IMR-90 (cell line): ENCODE data around the gene PDE6A. TPM values are rescaled to one million over a fixed set of nuclear protein-coding genes. Genes with fewer than 3 reads are reported as not detected.
A peak's percentile ranks its signal among the peaks of the same experiment; 100 is the strongest.

Experiments
- ATAC-seq: fragments of 200-7000 bp; cut with Tn5 transposase; 2 replicates; pipeline ENCODE4 v1.9.1; 2020; ENCODE audit warnings: low read depth, mild to moderate bottlenecking, moderate library complexity
- BruUV-seq: library from RNA; stranded (reverse); fragments of 400-500 nt; replicated peaks from 2 replicates; lab custom pipeline; 2021; lab: Mats Ljungman, UMichigan
- CTCF ChIA-PET: fragments of 300-600 bp; formaldehyde crosslinking; extraction: SDS; loops from one replicate; lab custom pipeline; 2021; ENCODE audit warnings: antibody characterized with exemption; lab: Yijun Ruan, JAX
- POLR2A ChIA-PET: fragments of 300-600 bp; sonication (Branson Sonifier 250); formaldehyde crosslinking; loops from one replicate; lab custom pipeline; 2022; ENCODE audit warnings: antibody characterized with exemption; ENCODE audit not compliant: unreplicated experiment; lab: Charles Lee
- DNase-seq: peaks from one replicate; pipeline ENCODE4 v3.0.0; 2013
- H2AFZ ChIP-seq: replicated peaks from 2 replicates; pipeline ENCODE3; 2013; ENCODE audit warnings: low read length, mild to moderate bottlenecking; ENCODE audit not compliant: poor library complexity
- H2AK5ac ChIP-seq: 2 replicates; pipeline ENCODE4 v1.6.1; 2013; ENCODE audit warnings: low read depth, low read length, inconsistent platforms
- H2AK9ac ChIP-seq: replicated peaks from 2 replicates; pipeline ENCODE3; 2013; ENCODE audit warnings: mild to moderate bottlenecking, low read depth, low read length, moderate library complexity; ENCODE audit not compliant: poor library complexity
- H2BK120ac ChIP-seq: 2 replicates; pipeline ENCODE4 v1.6.1; 2013; ENCODE audit warnings: low read depth, low read length, inconsistent platforms
- H2BK15ac ChIP-seq: 3 replicates; pipeline ENCODE4 v1.6.1; 2013; ENCODE audit warnings: low read depth, low read length, inconsistent platforms
- H2BK20ac ChIP-seq: 2 replicates; pipeline ENCODE4 v1.6.1; 2013; ENCODE audit warnings: low read depth, mild to moderate bottlenecking, inconsistent platforms, low read length, moderate library complexity
- H2BK5ac ChIP-seq: 2 replicates; pipeline ENCODE4 v1.6.1; 2013; ENCODE audit warnings: mild to moderate bottlenecking, low read depth, low read length, inconsistent platforms; ENCODE audit not compliant: poor library complexity, severe bottlenecking
- H3K14ac ChIP-seq: replicated peaks from 2 replicates; pipeline ENCODE4 v1.6.1; 2013; ENCODE audit warnings: low read depth, low read length, inconsistent platforms
- H3K18ac ChIP-seq: 2 replicates; pipeline ENCODE4 v1.6.1; 2013; ENCODE audit warnings: low read depth, low read length, control low read depth
- H3K23ac ChIP-seq: 2 replicates; pipeline ENCODE4 v1.6.1; 2013; ENCODE audit warnings: low read depth, low read length, inconsistent platforms
- H3K27ac ChIP-seq: 2 replicates; pipeline ENCODE4 v1.5.1; 2013; ENCODE audit warnings: mild to moderate bottlenecking, control low read depth, low read length; ENCODE audit not compliant: insufficient read depth
- H3K27me3 ChIP-seq: 2 replicates; pipeline ENCODE4 v1.6.1; 2013; ENCODE audit warnings: low read length; ENCODE audit not compliant: control insufficient read depth, insufficient read depth
- H3K36me3 ChIP-seq: 2 replicates; pipeline ENCODE4 v1.6.1; 2013; ENCODE audit warnings: low read length, mixed read lengths; ENCODE audit not compliant: control insufficient read depth, insufficient read depth
- H3K4ac ChIP-seq: 2 replicates; pipeline ENCODE4 v1.6.1; 2013; ENCODE audit warnings: low read depth, low read length, inconsistent platforms
- H3K4me1 ChIP-seq: 2 replicates; pipeline ENCODE4 v1.6.1; 2013; ENCODE audit warnings: low read length, mixed read lengths; ENCODE audit not compliant: control insufficient read depth, insufficient read depth
- H3K4me2 ChIP-seq: 2 replicates; pipeline ENCODE4 v1.6.1; 2013; ENCODE audit warnings: low read depth, mild to moderate bottlenecking, control low read depth, low read length, moderate library complexity
- H3K4me3 ChIP-seq: 2 replicates; pipeline ENCODE4 v1.5.1; 2013; ENCODE audit warnings: low read depth, mild to moderate bottlenecking, control low read depth, low read length, moderate library complexity; ENCODE audit not compliant: insufficient read depth
- H3K56ac ChIP-seq: 2 replicates; pipeline ENCODE4 v1.6.1; 2013; ENCODE audit warnings: low read length, inconsistent platforms; ENCODE audit not compliant: insufficient read depth; ENCODE audit errors: extremely low read depth
- H3K79me1 ChIP-seq, 2 experiments: 2 replicates each; pipeline ENCODE4 v1.6.1; 2013; ENCODE audit warnings: low read length in 2 of 2, inconsistent platforms in 1 of 2, low read depth in 1 of 2
- H3K9ac ChIP-seq: 2 replicates; pipeline ENCODE4 v1.6.1; 2013; ENCODE audit warnings: low read depth, low read length, control low read depth
- H3K9me1 ChIP-seq: 2 replicates; pipeline ENCODE4 v1.6.1; 2013; ENCODE audit warnings: low read length, inconsistent platforms; ENCODE audit not compliant: insufficient read depth
- H3K9me3 ChIP-seq: 2 replicates; pipeline ENCODE4 v1.6.1; 2013; ENCODE audit warnings: low read length; ENCODE audit not compliant: control insufficient read depth, insufficient read depth
- H4K20me1 ChIP-seq: 2 replicates; pipeline ENCODE4 v1.6.1; 2013; ENCODE audit warnings: low read length, inconsistent platforms; ENCODE audit not compliant: insufficient read depth
- H4K5ac ChIP-seq: 2 replicates; pipeline ENCODE4 v1.6.1; 2013; ENCODE audit warnings: mild to moderate bottlenecking, low read depth, low read length, control low read depth
- H4K8ac ChIP-seq, 2 experiments: 2 replicates each; pipeline ENCODE4 v1.6.1; 2013; ENCODE audit warnings: low read depth in 2 of 2, low read length in 2 of 2, control low read depth in 1 of 2, inconsistent platforms in 1 of 2
- H4K91ac ChIP-seq: 2 replicates; pipeline ENCODE4 v1.6.1; 2013; ENCODE audit warnings: low read depth, low read length, inconsistent platforms; ENCODE audit not compliant: insufficient read depth
- BHLHE40 ChIP-seq: fragments of 150-350 bp; IDR thresholded peaks from 2 replicates; pipeline ENCODE4 v1.6.1; 2016; ENCODE audit warnings: mild to moderate bottlenecking, low read depth, low read length
- CEBPB ChIP-seq: IDR thresholded peaks from 2 replicates; pipeline ENCODE4 v1.6.1; 2012; ENCODE audit warnings: low read depth, low read length, improper control_type of control experiment
- CHD1 ChIP-seq: IDR thresholded peaks from 2 replicates; pipeline ENCODE4 v1.6.1; 2012; ENCODE audit warnings: low read depth, low read length, improper control_type of control experiment
- CTCF ChIP-seq: conservative IDR thresholded peaks from 2 replicates; pipeline ENCODE4 v1.5.1; 2012; ENCODE audit warnings: mild to moderate bottlenecking, low read depth, low read length, improper control_type of control experiment
- ELK1 ChIP-seq: fragments of 150-350 bp; IDR thresholded peaks from 2 replicates; pipeline ENCODE4 v1.6.1; 2016; ENCODE audit warnings: low read depth, mild to moderate bottlenecking, low read length, moderate library complexity, borderline replicate concordance
- FOS ChIP-seq: fragments of 150-350 bp; IDR thresholded peaks from 2 replicates; pipeline ENCODE4 v1.6.1; 2016; ENCODE audit warnings: low read depth, low read length
- MAFK ChIP-seq: IDR thresholded peaks from 2 replicates; pipeline ENCODE4 v1.6.1; 2012; ENCODE audit warnings: low read depth, low read length, improper control_type of control experiment
- MAZ ChIP-seq: IDR thresholded peaks from 2 replicates; pipeline ENCODE4 v1.6.1; 2012; ENCODE audit warnings: low read depth, mild to moderate bottlenecking, low read length, improper control_type of control experiment, moderate library complexity, borderline replicate concordance
- MXI1 ChIP-seq: IDR thresholded peaks from 2 replicates; pipeline ENCODE4 v1.6.1; 2012; ENCODE audit warnings: low read depth, mild to moderate bottlenecking, low read length, moderate library complexity, borderline replicate concordance
- NFE2L2 ChIP-seq: fragments of 150-350 bp; IDR thresholded peaks from 2 replicates; pipeline ENCODE4 v1.6.1; 2016; ENCODE audit warnings: low read depth, mild to moderate bottlenecking, low read length
- POLR2A ChIP-seq: IDR thresholded peaks from 2 replicates; pipeline ENCODE4 v1.6.1; 2012; ENCODE audit warnings: mild to moderate bottlenecking, low read depth, low read length
- RAD21 ChIP-seq: IDR thresholded peaks from 2 replicates; pipeline ENCODE4 v1.6.1; 2012; ENCODE audit warnings: low read length, improper control_type of control experiment
- RCOR1 ChIP-seq: IDR thresholded peaks from 2 replicates; pipeline ENCODE4 v1.6.1; 2012; ENCODE audit warnings: mild to moderate bottlenecking, low read length, improper control_type of control experiment; ENCODE audit not compliant: insufficient replicate concordance
- RFX5 ChIP-seq: IDR thresholded peaks from 2 replicates; pipeline ENCODE4 v1.8.0; 2012; ENCODE audit warnings: low read depth, mild to moderate bottlenecking, low read length, moderate library complexity
- SMC3 ChIP-seq: fragments of 150-350 bp; IDR thresholded peaks from 2 replicates; pipeline ENCODE4 v1.6.1; 2016; ENCODE audit warnings: low read depth, mild to moderate bottlenecking, antibody characterized with exemption, low read length, moderate library complexity
- USF2 ChIP-seq: fragments of 150-350 bp; IDR thresholded peaks from 2 replicates; pipeline ENCODE4 v1.6.1; 2017; ENCODE audit warnings: mild to moderate bottlenecking, antibody characterized with exemption, low read length, low read depth
- WGBS, 2 experiments: methylation state at CpG; one replicate each; pipeline versions ENCODE4 v1.1.5 to v1.1.7; 2013; ENCODE audit warnings: missing lambda C conversion rate in 2 of 2; ENCODE audit not compliant: insufficient read length in 1 of 2; ENCODE audit errors: extremely low coverage in 2 of 2; 5-methylcytosine and 5-hydroxymethylcytosine counted together
- dilution Hi-C: fragments of 300-500 bp; cut with HindIII; formaldehyde crosslinking; loops from one replicate; pipeline ENCODE4 v1.14.3; 2018; ENCODE audit warnings: low sequenced_read_pairs; ENCODE audit not compliant: unreplicated experiment
- in situ Hi-C: fragments of 300-500 bp; cut with MboI; formaldehyde crosslinking; loops from 3 replicates; pipeline ENCODE4 v1.14.3; 2019; ENCODE audit warnings: low sequenced_read_pairs, inconsistent platforms, mixed read lengths
- intact Hi-C: fragments of 100-400 bp; cut with micrococcal nuclease; formaldehyde crosslinking; loops from 2 replicates; pipeline ENCODE4 v1.10.0; 2022
- polyA plus RNA-seq, 3 experiments: library from polyadenylated mRNA; depleted of rRNA; stranded (reverse); fragments of >200 nt; gene quantifications; 2 replicates each; pipeline ENCODE4 v1.2.3, GENCODE V29; 2012; ENCODE audit warnings: low replicate concordance in 1 of 3
- total RNA-seq: library from RNA; depleted of rRNA; stranded (reverse); fragments of >200 nt; gene quantifications from 2 replicates; pipeline ENCODE4 v1.2.3, GENCODE V29; 2012

PDE6A gene
- total and polyA plus RNA-seq, 2 of the 4 experiments (the other 2 are of a cell fraction), result not detected

GRCh38 chr5:149917073-149917676, 27.4 kb downstream of the PDE6A start:
- CTCF ChIA-PET, result interaction anchor here (0.8 to 1.4 kb wide), 2 partner anchors 10 to 22 kb away, joined by 3 to 4 read pairs; no protein-coding TSS in a partner anchor
- peak; percentile 11 for DNase-seq
- H4K20me1 ChIP-seq, result no peaks in the 10 kb centered on the region

More at GRCh38 chr5:149917073-149917676, 27.4 kb downstream of the PDE6A start:
- H3K56ac ChIP-seq, result no peak overlapping the region
- POLR2A ChIA-PET, result no interaction called here
- 0 out of 2 replicates have a peak, but pooled peaks cover 3% of the 10 kb centered on the region for H3K9me1 ChIP-seq
- no peak overlapping the region for H2AFZ ChIP-seq
- no peaks in the 10 kb centered on the region for H3K36me3 ChIP-seq
- no peak overlapping the region for H3K18ac ChIP-seq
- H4K5ac ChIP-seq, result no peak overlapping the region
- intact Hi-C loops, result no loop called here
- TF ChIP-seq FOS (no peak), CEBPB (no peak), SMC3 (no peak), MAZ (no peak), RAD21 (no peak), RCOR1 (no peak), RFX5 (no peak), USF2 (no peak), MXI1 (no peak), ELK1 (no peak), CHD1 (no peak), NFE2L2 (no peak), POLR2A (no peak), BHLHE40 (no peak), CTCF (no peak), MAFK (no peak)
- no peak overlapping the region for H4K91ac ChIP-seq
- H3K14ac ChIP-seq, result no peak overlapping the region
- no peaks in the 10 kb centered on the region for H3K79me1 ChIP-seq
- H3K27me3 ChIP-seq, result peaks cover 11% of the 10 kb centered on the region
- H3K4me3 ChIP-seq, result no peak overlapping the region
- no peak overlapping the region for H2BK20ac ChIP-seq
- peak; percentile 59 for ATAC-seq
- no peak overlapping the region for H3K9ac ChIP-seq
- H2AK5ac ChIP-seq, result no peak overlapping the region
- in situ Hi-C loops, result no loop called here
- H3K4ac ChIP-seq, result no peak overlapping the region
- H2BK120ac ChIP-seq, result no peak overlapping the region
- no peak overlapping the region for H2BK5ac ChIP-seq
- H3K4me1 ChIP-seq, result no peaks in the 10 kb centered on the region
- H3K9me3 ChIP-seq, result no peaks in the 10 kb centered on the region
- no peak overlapping the region for H2BK15ac ChIP-seq
- dilution Hi-C loops, result no loop called here
- H3K23ac ChIP-seq, result no peak overlapping the region
- WGBS, 2 experiments, result 86% methylated on average over 1 of the region's 6 CpGs; no CpG with 5 or more reads in 1 of the 2 experiments
- H3K4me2 ChIP-seq, result no peak overlapping the region
- H4K8ac ChIP-seq, result no peak overlapping the region
- BruUV-seq, result no TSS peak
- H2AK9ac ChIP-seq, result no peak overlapping the region
- H3K27ac ChIP-seq, result no peak overlapping the region
